Measurements from ENCODE around the gene SLC2A13.
"Not testable (repeated sequence)": the region's sequence is repeated elsewhere in the genome, so short reads cannot be mapped to it uniquely, and the experiment has no call there.

SLC2A13 gene

GRCh38 chr12:39792938-39793337, 312.9 kb downstream of the SLC2A13 start:
- no peak for TF ChIP-seq ZNF394 (tag by site-specific recombination; IDR thresholded peaks at IDR 0.05; ENCODE audit: borderline replicate concordance)
- no peak for TF ChIP-seq ZNF211 (tag by site-specific recombination; IDR thresholded peaks at IDR 0.05; ENCODE audit: low read depth)
- TF ChIP-seq AEBP2 (tag by site-specific recombination; IDR thresholded peaks at IDR 0.05; ENCODE audit: borderline replicate concordance): no peak
- no peak for TF ChIP-seq ZNF146 (tag by site-specific recombination; IDR thresholded peaks at IDR 0.05)
- no peak for TF ChIP-seq ZNF16 (tag by site-specific recombination; IDR thresholded peaks at IDR 0.05; ENCODE audit: low read depth)
- TF ChIP-seq ZNF280D (tag by site-specific recombination; IDR thresholded peaks at IDR 0.05): no peak
- TF ChIP-seq SP2 (tag by site-specific recombination; IDR thresholded peaks at IDR 0.05): no peak
- no peak for TF ChIP-seq ZNF837 (tag by site-specific recombination; IDR thresholded peaks at IDR 0.05)
- no peak for TF ChIP-seq ZBTB17 (tag by site-specific recombination; IDR thresholded peaks at IDR 0.05)
- no peak for TF ChIP-seq ZNF24 (tag by site-specific recombination; IDR thresholded peaks at IDR 0.05)
- no peaks in the 10 kb centered on the region for H3K4me1 ChIP-seq (ENCODE audit: control insufficient read depth, insufficient read depth, low read length)
- ChIA-PET CTCF (no interaction called here), POLR2A (no interaction called here)
- no peak overlapping the region for H3K4me3 ChIP-seq (ENCODE audit: low read depth, low read length)
- H3K9me3 ChIP-seq (ENCODE audit: control insufficient read depth, insufficient read depth, low read depth, low read length): no peaks in the 10 kb centered on the region
- no peak overlapping the region for H3K27ac ChIP-seq (ENCODE audit: extremely low read depth, low read depth, low read length)
- no peaks in the 10 kb centered on the region for H3K36me3 ChIP-seq (ENCODE audit: control insufficient read depth in 2 of 2, insufficient read depth in 1 of 2, low read length in 2 of 2)

GRCh38 chr12:39788239-39788638, 317.6 kb downstream of the SLC2A13 start:
- no peaks in the 10 kb centered on the region for H3K9me3 ChIP-seq (ENCODE audit: control insufficient read depth, insufficient read depth, low read depth, low read length)
- no peaks in the 10 kb centered on the region for H3K4me1 ChIP-seq (ENCODE audit: control insufficient read depth, insufficient read depth, low read length)

GRCh38 chr12:39785814-39786213, 320.1 kb downstream of the SLC2A13 start:
- H3K36me3 ChIP-seq (ENCODE audit: control insufficient read depth in 2 of 2, insufficient read depth in 1 of 2, low read length in 2 of 2); H3K4me3 ChIP-seq (ENCODE audit: low read depth, low read length); H3K27ac ChIP-seq (ENCODE audit: extremely low read depth, low read depth, low read length); CTCF ChIA-PET; H3K9me3 ChIP-seq (ENCODE audit: control insufficient read depth, insufficient read depth, low read depth, low read length); POLR2A ChIA-PET; H3K4me1 ChIP-seq (ENCODE audit: control insufficient read depth, insufficient read depth, low read length): not testable (repeated sequence)

More at GRCh38 chr12:39788239-39788638, 317.6 kb downstream of the SLC2A13 start:
- no peak overlapping the region for H3K4me3 ChIP-seq (ENCODE audit: low read depth, low read length)
- CTCF ChIA-PET: no interaction called here
- no peaks in the 10 kb centered on the region for H3K36me3 ChIP-seq (ENCODE audit: control insufficient read depth in 2 of 2, insufficient read depth in 1 of 2, low read length in 2 of 2)
- POLR2A ChIA-PET: no interaction called here
- TF ChIP-seq ZNF133 (tag by site-specific recombination; IDR thresholded peaks at IDR 0.05): no peak
- H3K27ac ChIP-seq (ENCODE audit: extremely low read depth, low read depth, low read length): no peak overlapping the region

- H3K27ac ChIP-seq (ENCODE audit: extremely low read depth, low read depth, low read length): no peak overlapping the region
- POLR2A ChIA-PET: no interaction called here
- H3K36me3 ChIP-seq (ENCODE audit: control insufficient read depth in 2 of 2, insufficient read depth in 1 of 2, low read length in 2 of 2): no peaks in the 10 kb centered on the region
- CTCF ChIA-PET: no interaction called here
- peaks cover 9% of the 10 kb centered on the region; the same call in 1 of the 2 replicates for H3K4me1 ChIP-seq (ENCODE audit: control insufficient read depth, insufficient read depth, low read length)
- no peaks in the 10 kb centered on the region for H3K9me3 ChIP-seq (ENCODE audit: control insufficient read depth, insufficient read depth, low read depth, low read length)
- H3K4me3 ChIP-seq (ENCODE audit: low read depth, low read length): no peak overlapping the region
- TF ChIP-seq MYNN (tag by site-specific recombination; IDR thresholded peaks at IDR 0.05; ENCODE audit: borderline replicate concordance) (no peak), ZNF555 (tag by site-specific recombination; conservative IDR thresholded peaks at IDR 0.05) (no peak), ZNF239 (tag by site-specific recombination; IDR thresholded peaks at IDR 0.05) (no peak), ZNF768 (tag by site-specific recombination; IDR thresholded peaks at IDR 0.05) (no peak), ZNF174 (tag by site-specific recombination; IDR thresholded peaks at IDR 0.05) (no peak), ZBTB1 (tag by site-specific recombination; IDR thresholded peaks at IDR 0.05) (no peak), ZIC2 (tag by site-specific recombination; IDR thresholded peaks at IDR 0.05) (no peak), ZBTB20 (tag by site-specific recombination; IDR thresholded peaks at IDR 0.05) (no peak), HOXA7 (CRISPR knock-in tag; IDR thresholded peaks at IDR 0.05; ENCODE audit: borderline replicate concordance) (no peak), SALL2 (tag by site-specific recombination; IDR thresholded peaks at IDR 0.05; ENCODE audit: borderline replicate concordance) (no peak), YY2 (tag by site-specific recombination; IDR thresholded peaks at IDR 0.05) (no peak), ZNF558 (tag by site-specific recombination; IDR thresholded peaks at IDR 0.05) (no peak)
These were observed 323.8 kb downstream of the SLC2A13 start for GRCh38 chr12:39782026-39782545.

Measured in HEK293 (cell line).